HEK293 (cell line): ENCODE results near the gene ASIC4.

ENCODE experiments used
- CTCF ChIA-PET: fragments of 350-600 bp; formaldehyde crosslinking; extraction: SDS; loops from one replicate; lab custom pipeline; 2021; ENCODE audit warnings: antibody characterized with exemption; lab: Yijun Ruan, JAX
- POLR2A ChIA-PET: fragments of 300-600 bp; formaldehyde crosslinking; extraction: SDS; loops from one replicate; lab custom pipeline; 2020; ENCODE audit warnings: antibody characterized with exemption, inconsistent platforms; lab: Yijun Ruan, JAX
- H3K27ac ChIP-seq: fragments of 200-500 bp; sonication (Bioruptor generic); 2 replicates; pipeline ENCODE4 v1.5.1; 2014; ENCODE audit warnings: low read depth, low read length, control low read depth, inconsistent platforms; ENCODE audit errors: extremely low read depth
- H3K36me3 ChIP-seq, 2 experiments: fragments of 200-500 bp in 1 of 2; sonication (Bioruptor generic) in 1 of 2; 1 replicate in 1 of 2; 2 replicates in 1 of 2; pipeline ENCODE4 v1.5.1; 2014 to 2017; ENCODE audit warnings: inconsistent platforms in 2 of 2, low read length in 2 of 2; ENCODE audit not compliant: control insufficient read depth in 2 of 2, insufficient read depth in 1 of 2
- H3K4me1 ChIP-seq: fragments of 200-500 bp; sonication (Bioruptor generic); 2 replicates; pipeline ENCODE4 v1.5.1; 2014; ENCODE audit warnings: mild to moderate bottlenecking, low read length, inconsistent platforms; ENCODE audit not compliant: control insufficient read depth, insufficient read depth
- H3K4me3 ChIP-seq: 2 replicates; pipeline ENCODE4 v1.5.1; 2011; ENCODE audit warnings: low read depth, mild to moderate bottlenecking, control low read depth, low read length, moderate library complexity
- H3K9me3 ChIP-seq: fragments of 200-500 bp; sonication (Bioruptor generic); 2 replicates; pipeline ENCODE4 v1.5.1; 2014; ENCODE audit warnings: low read depth, low read length, inconsistent platforms; ENCODE audit not compliant: control insufficient read depth, insufficient read depth
- KLF1 ChIP-seq: fragments of 450-650 bp; formaldehyde crosslinking; IDR thresholded peaks from 2 replicates; pipeline ENCODE4 v1.5.1; 2016; ENCODE audit warnings: missing biosample characterization, missing genetic modification characterization
- OSR2 ChIP-seq: fragments of 450-650 bp; formaldehyde crosslinking; IDR thresholded peaks from 2 replicates; pipeline ENCODE4 v1.5.1; 2016; ENCODE audit warnings: missing biosample characterization, missing genetic modification characterization
- PBX3 ChIP-seq: sonication (generic); formaldehyde crosslinking; IDR thresholded peaks from 2 replicates; pipeline ENCODE4 v1.8.1; 2022; ENCODE audit warnings: mild to moderate bottlenecking, moderate library complexity, missing genetic modification reagents
- WT1 ChIP-seq: fragments of 450-650 bp; formaldehyde crosslinking; IDR thresholded peaks from 2 replicates; pipeline ENCODE4 v1.5.1; 2016; ENCODE audit warnings: missing biosample characterization, missing genetic modification characterization
- YY1 ChIP-seq: fragments of 450-650 bp; formaldehyde crosslinking; IDR thresholded peaks from 2 replicates; pipeline ENCODE4 v1.5.1; 2018; ENCODE audit warnings: missing biosample characterization, missing genetic modification characterization
- ZBTB48 ChIP-seq: fragments of 450-650 bp; formaldehyde crosslinking; IDR thresholded peaks from 2 replicates; pipeline ENCODE4 v1.5.1; 2016; ENCODE audit warnings: missing biosample characterization, missing genetic modification characterization
- ZBTB6 ChIP-seq: fragments of 450-650 bp; formaldehyde crosslinking; IDR thresholded peaks from 2 replicates; pipeline ENCODE4 v1.5.1; 2017; ENCODE audit warnings: missing biosample characterization, missing genetic modification characterization
- ZFP37 ChIP-seq: fragments of 450-650 bp; formaldehyde crosslinking; IDR thresholded peaks from 2 replicates; pipeline ENCODE4 v1.5.1; 2016; ENCODE audit warnings: missing biosample characterization, missing genetic modification characterization
- ZFP69B ChIP-seq: fragments of 450-650 bp; formaldehyde crosslinking; IDR thresholded peaks from 2 replicates; pipeline ENCODE4 v1.5.1; 2016; ENCODE audit warnings: missing biosample characterization, missing genetic modification characterization
- ZIC2 ChIP-seq: fragments of 450-650 bp; formaldehyde crosslinking; IDR thresholded peaks from 2 replicates; pipeline ENCODE4 v1.5.1; 2016; ENCODE audit warnings: missing biosample characterization, missing genetic modification characterization
- ZNF132 ChIP-seq: fragments of 450-650 bp; formaldehyde crosslinking; IDR thresholded peaks from 2 replicates; pipeline ENCODE4 v1.5.1; 2017; ENCODE audit warnings: missing biosample characterization, missing genetic modification characterization, borderline replicate concordance
- ZNF221 ChIP-seq: fragments of 450-650 bp; formaldehyde crosslinking; IDR thresholded peaks from 2 replicates; pipeline ENCODE4 v1.5.1; 2017; ENCODE audit warnings: missing biosample characterization, missing genetic modification characterization, borderline replicate concordance
- ZNF280C ChIP-seq: fragments of 450-650 bp; formaldehyde crosslinking; IDR thresholded peaks from 2 replicates; pipeline ENCODE4 v1.5.1; 2016; ENCODE audit warnings: missing biosample characterization, missing genetic modification characterization
- ZNF302 ChIP-seq: fragments of 450-650 bp; formaldehyde crosslinking; IDR thresholded peaks from 2 replicates; pipeline ENCODE4 v1.5.1; 2016; ENCODE audit warnings: missing biosample characterization, missing genetic modification characterization, low read depth
- ZNF449 ChIP-seq: fragments of 450-650 bp; formaldehyde crosslinking; IDR thresholded peaks from 2 replicates; pipeline ENCODE4 v1.5.1; 2017; ENCODE audit warnings: missing biosample characterization, mild to moderate bottlenecking, missing genetic modification characterization, moderate library complexity
- ZNF558 ChIP-seq: fragments of 450-650 bp; formaldehyde crosslinking; IDR thresholded peaks from 2 replicates; pipeline ENCODE4 v1.5.1; 2016; ENCODE audit warnings: missing biosample characterization, missing genetic modification characterization
- ZNF624 ChIP-seq: fragments of 450-650 bp; formaldehyde crosslinking; IDR thresholded peaks from 2 replicates; pipeline ENCODE4 v1.5.1; 2017; ENCODE audit warnings: missing biosample characterization, missing genetic modification characterization
- ZNF654 ChIP-seq: fragments of 450-650 bp; formaldehyde crosslinking; IDR thresholded peaks from 2 replicates; pipeline ENCODE4 v1.5.1; 2016; ENCODE audit warnings: low read depth, missing biosample characterization, missing genetic modification characterization
- ZNF664 ChIP-seq: fragments of 450-650 bp; formaldehyde crosslinking; IDR thresholded peaks from 2 replicates; pipeline ENCODE4 v1.5.1; 2016; ENCODE audit warnings: missing biosample characterization, missing genetic modification characterization
- ZNF707 ChIP-seq: fragments of 450-650 bp; formaldehyde crosslinking; IDR thresholded peaks from 2 replicates; pipeline ENCODE4 v1.5.1; 2016; ENCODE audit warnings: missing biosample characterization, missing genetic modification characterization
- ZNF76 ChIP-seq: fragments of 450-650 bp; formaldehyde crosslinking; IDR thresholded peaks from 2 replicates; pipeline ENCODE4; 2016; ENCODE audit warnings: low read depth, missing biosample characterization, missing genetic modification characterization, borderline replicate concordance
- ZNF837 ChIP-seq: fragments of 450-650 bp; formaldehyde crosslinking; IDR thresholded peaks from 2 replicates; pipeline ENCODE4 v1.5.1; 2016; ENCODE audit warnings: missing biosample characterization, missing genetic modification characterization

Gene ASIC4

GRCh38 chr2:219498280-219499057, 15.8 kb upstream of the ASIC4 start, which contains the start of gene GMPPA (continued):
- TF ChIP-seq ZNF654 (tag by site-specific recombination) (no peak), ZNF132 (tag by site-specific recombination) (no peak), ZNF221 (no peak), ZNF664 (tag by site-specific recombination) (no peak), ZNF76 (tag by site-specific recombination) (peak; percentile 91), YY1 (tag by site-specific recombination) (no peak), ZNF302 (tag by site-specific recombination) (no peak), ZNF837 (tag by site-specific recombination) (no peak), ZNF558 (tag by site-specific recombination) (no peak), ZFP37 (no peak), ZIC2 (tag by site-specific recombination) (peak; percentile 52), ZNF449 (tag by site-specific recombination) (peak; percentile 57; the same call in 1 of the 2 replicates), WT1 (tag by site-specific recombination) (no peak)
- TF ChIP-seq, all 188 proteins: peak for 32

- ChIA-PET CTCF (interaction anchor here (0.7 to 11.4 kb wide), 9 partner anchors 13 to 524 kb away, joined by 3 to 252 read pairs (median 11); partner anchors contain the start of gene ASIC4), POLR2A (interaction anchor here (0.8 to 2.3 kb wide), 18 partner anchors 9 to 111 kb away, joined by 3 to 21 read pairs (median 5); partner anchors contain the start of genes ASIC4, CHPF, DNPEP and TMEM198)
- Histone ChIP-seq H3K4me3 (peak overlapping the region; percentile 69), H3K36me3 (peaks cover 0 to 18% of the 10 kb centered on the region in 2 experiments; a peak in 2 of 3 replicates), H3K9me3 (no peaks in the 10 kb centered on the region), H3K4me1 (peaks cover 8% of the 10 kb centered on the region; the same call in 1 of the 2 replicates), H3K27ac (peak overlapping the region; percentile 33; the same call in 1 of the 2 replicates)
- no peak for TF ChIP-seq KLF1 (tag by site-specific recombination)
- no peak for TF ChIP-seq ZNF624 (tag by site-specific recombination)
- no peak for TF ChIP-seq PBX3
- no peak for TF ChIP-seq ZFP69B (tag by site-specific recombination)
Observed at GRCh38 chr2:219499058-219499307, 15.3 kb upstream of the ASIC4 start.

GRCh38 chr2:219499555-219499954, 14.7 kb upstream of the ASIC4 start:
- ChIA-PET POLR2A (interaction anchor here (0.6 to 2.3 kb wide), 4 partner anchors 8 to 111 kb away, joined by 3 to 12 read pairs (median 6); no protein-coding TSS in a partner anchor), CTCF (interaction anchor here (0.6 to 11.4 kb wide), 15 partner anchors 12 to 277 kb away, joined by 3 to 252 read pairs (median 4); partner anchors contain the start of gene ASIC4)
- Histone ChIP-seq H3K27ac (no peak overlapping the region), H3K36me3 (peaks cover 0 to 23% of the 10 kb centered on the region in 2 experiments; a peak in 2 of 3 replicates), H3K9me3 (no peaks in the 10 kb centered on the region), H3K4me3 (no peak overlapping the region; the same call in 1 of the 2 replicates), H3K4me1 (peaks cover 8% of the 10 kb centered on the region; the same call in 1 of the 2 replicates)
- TF ChIP-seq OSR2 (tag by site-specific recombination) (no peak), ZNF707 (tag by site-specific recombination) (no peak), ZBTB6 (tag by site-specific recombination) (no peak), ZNF280C (no peak), ZBTB48 (tag by site-specific recombination) (no peak)
